Glomerular endothelial cell (primary cell): ENCODE measurements around the gene LPP. TPM values are rescaled to one million over a fixed set of nuclear protein-coding genes. Genes with fewer than 3 reads are reported as not detected.
"Not testable (repeated sequence)": the region's sequence is repeated elsewhere in the genome, so short reads cannot be mapped to it uniquely, and the experiment has no call there.

Experiments used
- DNase-seq: peaks from one replicate; pipeline ENCODE4 v3.0.0-alpha.2; 2011; ENCODE audit warnings: low read depth, low spot score; ENCODE audit errors: extremely low read depth
- total RNA-seq: library from RNA; depleted of rRNA; stranded (reverse); fragments of >200 nt; gene quantifications from 2 replicates; pipeline ENCODE4 v1.2.3, GENCODE V29; 2015

The LPP gene
- total RNA-seq, 1 donor from 2014 or later = 132 TPM

DNA sequence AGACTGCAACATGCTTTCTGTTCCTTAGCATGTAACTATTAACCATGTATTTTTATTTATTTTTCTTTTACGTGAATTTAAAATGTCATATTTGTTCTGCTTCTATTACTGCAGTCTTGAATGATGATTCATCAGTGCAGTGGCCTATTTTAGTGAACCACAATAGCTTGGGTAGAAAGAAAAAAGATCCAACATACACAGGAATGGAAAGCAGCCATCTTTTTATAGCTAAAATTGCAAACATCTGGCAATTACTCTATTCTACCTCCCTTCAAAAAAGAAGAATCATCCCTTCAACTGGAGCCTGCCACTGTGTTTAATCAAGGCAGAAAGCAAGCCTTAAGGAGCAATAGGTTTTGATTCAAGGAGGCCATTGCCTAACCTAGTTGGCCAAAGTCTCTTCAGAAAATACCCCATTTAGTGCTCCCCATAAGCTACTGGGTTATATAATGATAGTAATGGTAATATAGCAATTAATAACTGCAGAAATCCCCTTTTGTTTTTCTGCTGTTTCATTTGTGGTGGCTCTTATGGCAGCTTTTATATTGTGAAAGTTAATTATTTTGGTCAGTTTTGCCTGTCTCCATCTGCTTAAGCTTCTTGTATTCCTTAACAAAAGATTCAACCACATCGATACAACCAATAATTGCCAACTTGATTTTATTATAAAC, 267.3 kb downstream of the LPP start:
- DNase-seq = no peak

DNA sequence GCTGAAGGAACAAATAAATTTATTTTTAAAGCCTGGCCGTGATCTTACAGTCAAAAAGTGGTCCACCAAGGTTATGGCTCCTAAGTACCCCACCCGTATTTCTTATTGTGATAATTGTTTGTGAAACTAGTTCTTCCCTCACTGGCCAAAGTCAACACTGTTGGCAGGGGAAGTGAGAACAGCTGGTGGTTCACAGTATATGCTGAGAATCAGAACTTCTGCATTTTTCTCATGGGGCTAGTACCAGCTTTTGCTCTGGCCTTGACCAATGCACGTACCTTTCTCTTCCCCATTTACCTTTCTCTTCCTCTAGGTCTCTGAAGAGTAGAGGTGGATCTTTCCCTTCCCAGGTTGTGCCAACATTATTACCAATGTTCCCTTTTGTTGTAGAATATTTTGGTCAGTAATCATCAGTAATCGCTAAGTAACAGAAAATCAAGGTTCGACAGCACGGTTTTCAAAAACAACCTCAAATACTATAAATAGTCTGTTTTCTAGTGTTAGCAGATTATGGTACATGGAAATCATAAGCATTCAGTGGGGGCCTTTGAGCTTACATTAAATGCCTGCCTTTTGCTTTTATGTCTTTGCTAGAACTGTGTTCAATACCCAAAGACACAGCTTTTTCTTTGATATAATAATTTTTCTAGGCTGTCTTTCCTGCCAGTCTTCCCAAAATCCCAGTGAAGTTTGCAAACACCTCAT, 268.0 kb downstream of the LPP start:
- DNase-seq = no peak

DNA sequence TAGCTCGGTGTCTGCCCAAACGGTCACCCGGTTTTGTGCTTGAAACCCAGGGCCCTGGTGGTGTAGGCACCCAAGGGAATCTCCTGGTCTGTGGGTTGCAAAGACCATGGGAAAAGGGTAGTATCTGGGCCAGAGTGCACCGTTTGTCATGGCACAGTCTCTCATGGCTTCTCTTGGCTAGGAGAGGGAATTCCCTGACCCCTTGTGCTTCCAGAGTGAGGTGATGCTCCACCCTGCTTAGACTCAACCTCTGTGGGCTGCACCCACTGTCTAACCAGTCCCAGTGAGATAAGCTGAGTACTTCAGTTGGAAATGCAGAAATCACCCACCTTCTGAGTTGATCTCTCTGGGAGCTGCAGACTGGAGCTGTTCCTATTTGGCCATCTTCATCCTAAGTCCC, 274.0 kb downstream of the LPP start:
- not testable (repeated sequence) for DNase-seq

DNA sequence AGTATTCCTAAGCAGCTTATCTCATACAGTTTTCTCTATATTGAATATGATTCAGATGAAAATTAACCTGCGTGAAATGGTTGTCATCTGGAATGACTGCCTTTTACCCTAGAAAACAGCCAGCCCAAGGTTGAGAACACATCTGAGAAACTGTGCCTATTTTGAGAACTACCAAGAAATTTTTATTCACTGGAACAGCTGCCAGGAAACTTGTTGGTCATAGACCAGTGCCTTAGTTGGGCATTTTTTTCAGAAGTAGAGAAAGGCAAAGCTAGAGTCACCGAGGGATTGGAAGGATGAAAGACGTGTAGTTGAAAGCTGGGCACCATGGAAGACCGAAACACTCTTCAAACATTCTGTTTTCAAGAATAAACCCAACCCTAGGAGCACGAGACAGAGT, 277.1 kb downstream of the LPP start:
- DNase-seq = no peak

DNA sequence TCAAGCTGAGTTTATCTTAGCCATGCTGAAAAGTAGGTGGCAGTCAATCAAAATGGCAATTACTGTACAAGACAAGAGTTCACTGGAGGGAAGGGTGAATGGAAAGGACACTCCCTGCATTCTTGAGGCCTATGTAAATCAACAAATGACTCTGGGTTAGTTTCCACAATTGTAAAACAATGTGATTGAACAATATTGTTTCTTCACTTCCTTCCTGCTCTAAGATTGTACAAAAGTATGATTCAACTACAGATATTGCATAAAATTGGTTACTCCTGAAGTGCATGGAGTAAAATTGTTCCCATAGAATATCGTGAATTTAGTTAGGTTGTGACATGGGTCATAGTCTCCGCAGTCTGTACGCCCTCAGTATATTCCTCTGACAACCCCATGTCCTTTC, 277.6 kb downstream of the LPP start:
- DNase-seq = no peak

DNA sequence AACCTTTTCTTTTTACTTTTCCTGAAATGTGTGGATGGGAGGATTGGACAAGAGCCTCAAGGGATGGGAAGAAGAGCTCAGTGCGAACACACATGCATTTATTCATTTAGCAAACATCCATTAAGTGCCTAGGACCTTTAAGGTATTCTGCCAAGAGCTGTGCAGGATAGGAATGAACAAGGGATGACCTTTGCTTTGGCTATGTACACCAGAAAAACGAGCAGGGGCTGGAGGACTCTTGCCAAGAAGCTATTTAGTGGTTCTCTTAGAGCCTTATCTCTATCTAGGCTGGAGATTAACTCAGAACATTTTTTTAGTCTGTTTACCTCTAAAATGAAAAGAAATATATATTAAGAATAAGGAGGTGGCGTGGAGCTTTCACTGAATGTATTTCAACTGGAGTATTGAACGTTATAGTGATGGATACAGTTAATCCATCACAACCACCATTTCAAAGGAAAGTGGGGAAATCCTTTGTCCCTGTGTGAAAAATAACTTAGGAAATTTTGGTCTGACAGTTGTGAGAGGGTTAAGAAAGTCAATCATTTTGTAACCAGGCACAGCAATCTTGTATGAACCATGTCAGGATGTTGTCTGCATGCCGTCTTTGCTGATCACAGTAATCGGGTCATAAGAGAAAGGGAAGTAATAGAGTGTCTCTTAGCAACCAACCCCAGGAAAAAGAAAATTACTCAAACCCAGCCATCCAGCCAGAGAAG, 279.0 kb downstream of the LPP start:
- no peak for DNase-seq

DNA sequence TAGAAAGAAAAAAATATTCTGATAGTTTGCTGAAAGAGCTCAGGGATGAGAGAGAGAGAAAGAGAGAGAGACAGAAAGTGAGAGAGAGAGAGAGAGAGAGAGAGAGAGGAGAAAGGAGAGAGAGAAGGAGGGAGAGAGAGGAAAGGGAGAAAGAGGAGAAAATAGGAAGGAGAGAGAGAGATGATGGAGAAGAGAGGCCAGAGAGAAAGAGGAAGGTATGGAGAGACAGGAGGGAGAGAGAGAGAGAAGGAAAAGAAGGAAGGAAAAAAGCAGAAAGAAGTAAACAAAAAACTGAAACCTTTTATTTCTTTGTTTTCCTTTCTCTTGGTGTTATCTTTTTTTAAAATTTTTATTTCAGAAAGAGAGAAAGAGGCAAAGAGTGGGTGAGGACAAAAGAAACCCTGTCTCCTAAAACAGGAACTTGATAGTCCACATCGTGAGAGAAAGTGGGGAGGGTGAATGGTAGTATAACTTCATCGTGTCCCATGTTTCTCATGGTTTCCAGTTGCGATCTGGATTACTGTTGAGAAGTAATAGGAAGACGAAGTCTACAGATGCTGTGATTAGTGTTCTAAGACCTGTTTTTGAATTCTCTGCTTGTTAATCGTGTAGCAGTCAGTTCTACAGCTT, 279.7 kb downstream of the LPP start:
- no peak for DNase-seq

DNA sequence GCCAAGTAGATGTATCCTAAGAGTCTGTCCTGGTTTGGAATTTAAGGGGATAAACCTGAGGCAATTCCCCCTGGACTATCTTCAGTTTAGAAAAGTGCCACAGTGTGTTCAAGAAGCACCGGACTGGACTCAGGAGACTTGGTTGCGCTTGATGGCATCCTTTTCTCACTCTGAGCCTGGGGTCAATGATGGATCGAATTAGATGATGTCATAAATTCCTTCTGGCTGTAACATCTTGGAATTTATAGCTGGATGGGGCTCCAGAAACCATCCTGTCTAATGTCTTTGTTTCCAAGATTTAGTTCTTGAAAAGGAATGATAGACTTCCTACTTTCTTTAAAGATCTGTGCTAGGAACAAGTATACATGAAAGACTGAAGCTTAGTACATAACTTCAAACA, 280.6 kb downstream of the LPP start:
- DNase-seq = no peak

DNA sequence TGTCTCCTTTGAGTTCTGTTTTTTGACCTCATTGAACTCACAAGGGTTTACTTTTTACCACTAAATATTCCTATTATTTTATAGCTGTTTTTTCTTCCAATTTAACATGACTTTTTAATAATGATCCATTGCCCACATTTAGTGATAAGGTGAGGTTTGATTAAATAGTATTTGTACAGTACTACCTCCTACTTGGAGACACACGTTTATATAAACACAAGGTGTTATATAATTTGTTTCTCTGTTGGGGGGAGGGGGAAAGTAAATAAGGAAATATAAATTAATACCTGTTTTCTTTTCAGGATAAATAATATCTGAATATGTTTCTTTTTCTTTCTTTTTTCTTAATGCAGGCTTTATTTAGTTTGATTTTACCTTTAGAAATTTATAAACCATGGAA, 281.3 kb downstream of the LPP start:
- DNase-seq = no peak

DNA sequence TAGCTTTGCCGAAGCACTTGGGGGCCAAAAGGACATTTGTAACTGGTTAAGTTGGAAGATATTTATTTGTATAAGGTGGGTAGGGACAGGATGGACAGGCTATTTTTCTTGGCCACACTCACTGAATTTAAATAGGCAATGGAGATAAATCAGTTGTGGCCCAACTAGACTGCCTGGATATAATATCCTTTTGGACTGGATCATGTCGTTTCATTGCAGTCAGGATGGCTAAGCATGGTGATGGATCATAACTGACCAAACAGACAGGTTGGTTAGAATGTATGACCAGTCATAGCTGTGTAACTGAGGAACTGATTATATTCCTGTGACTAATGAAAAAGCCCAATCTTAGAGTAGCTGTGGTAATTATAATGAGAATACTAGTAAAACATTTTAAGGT, 284.0 kb downstream of the LPP start:
- DNase-seq = no peak

DNA sequence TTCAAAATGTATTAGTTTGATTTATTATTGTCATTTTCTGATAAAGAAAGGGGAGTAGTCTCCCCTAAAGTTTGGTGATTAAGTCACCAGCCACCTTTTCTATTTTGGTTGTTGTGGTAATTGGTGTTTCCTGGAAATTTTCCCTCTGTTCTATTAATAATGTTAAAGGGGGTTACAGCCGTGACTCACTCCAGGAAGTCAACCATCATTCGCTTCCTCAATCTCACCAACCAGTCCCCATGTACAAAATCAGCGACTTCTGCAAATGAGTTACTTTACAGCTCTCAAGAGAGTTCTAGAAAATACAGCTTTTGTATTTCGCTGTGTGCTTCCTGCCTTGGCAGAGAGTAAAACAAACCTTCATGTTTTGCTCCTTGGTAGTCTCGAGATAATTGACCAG, 285.1 kb downstream of the LPP start:
- no peak for DNase-seq

DNA sequence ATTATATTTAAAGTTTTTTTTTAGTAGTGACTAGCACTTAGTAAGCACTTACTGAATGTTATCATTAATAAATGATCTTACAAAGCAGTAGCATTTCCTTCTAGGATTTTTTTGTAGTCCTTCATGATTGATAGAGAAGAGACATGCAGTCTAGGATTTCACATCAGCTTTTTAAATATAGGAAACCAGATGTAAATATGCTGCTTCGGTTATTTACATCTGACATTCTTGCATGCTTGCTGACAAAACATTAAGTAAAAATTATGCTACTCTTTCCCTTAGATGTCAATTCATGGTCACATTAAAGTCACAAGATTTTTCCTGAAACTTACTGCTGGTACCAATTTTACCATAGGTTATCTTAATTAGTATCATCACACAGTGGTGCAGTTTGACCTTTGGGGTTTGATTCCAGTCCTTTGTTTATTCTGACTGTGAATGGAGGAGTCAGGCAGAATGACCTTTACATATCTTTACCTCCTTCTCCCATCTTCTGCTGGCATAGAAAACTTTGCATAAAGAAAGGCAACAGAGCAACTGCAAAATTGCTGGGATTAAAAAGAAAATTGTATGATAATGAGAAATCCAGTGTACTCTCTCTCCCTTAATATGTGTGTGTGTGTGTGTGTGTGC, 286.5 kb downstream of the LPP start:
- DNase-seq = no peak

DNA sequence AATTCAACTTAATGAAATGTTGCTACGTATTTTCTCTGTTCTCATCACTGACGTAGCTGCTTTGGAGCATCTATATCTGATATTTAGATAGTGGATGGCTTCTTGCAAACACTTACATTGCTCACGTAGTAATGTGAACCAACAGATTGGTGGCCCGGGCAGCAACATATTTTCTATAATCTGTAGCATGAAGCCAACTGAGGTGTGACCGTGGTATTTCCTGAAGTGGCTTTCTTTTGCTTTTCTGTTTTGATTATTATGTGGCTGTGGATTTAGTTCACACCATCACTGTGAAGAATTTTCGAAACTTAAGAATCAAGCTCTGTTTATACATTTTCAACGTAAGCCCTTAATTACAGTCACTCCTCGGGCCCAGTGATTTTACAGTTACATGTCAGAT, 288.5 kb downstream of the LPP start:
- no peak for DNase-seq

DNA sequence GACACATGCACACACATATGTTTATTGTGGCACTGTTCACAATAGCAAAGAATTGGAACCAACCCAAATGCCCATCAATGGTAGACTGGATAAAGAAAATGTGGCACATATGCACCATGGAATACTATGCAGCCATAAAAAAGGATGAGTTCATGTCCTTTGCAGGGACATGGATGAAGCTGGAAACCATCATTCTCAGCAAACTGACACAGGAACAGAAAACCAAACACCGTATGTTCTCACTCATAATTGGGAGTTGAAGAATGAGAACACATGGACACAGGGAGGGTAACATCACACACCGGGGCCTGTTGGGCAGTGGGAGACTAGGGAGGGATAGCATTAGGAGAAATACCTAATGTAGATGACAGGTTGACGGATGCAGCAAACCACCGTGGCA, 291.2 kb downstream of the LPP start:
- not testable (repeated sequence) for DNase-seq

DNA sequence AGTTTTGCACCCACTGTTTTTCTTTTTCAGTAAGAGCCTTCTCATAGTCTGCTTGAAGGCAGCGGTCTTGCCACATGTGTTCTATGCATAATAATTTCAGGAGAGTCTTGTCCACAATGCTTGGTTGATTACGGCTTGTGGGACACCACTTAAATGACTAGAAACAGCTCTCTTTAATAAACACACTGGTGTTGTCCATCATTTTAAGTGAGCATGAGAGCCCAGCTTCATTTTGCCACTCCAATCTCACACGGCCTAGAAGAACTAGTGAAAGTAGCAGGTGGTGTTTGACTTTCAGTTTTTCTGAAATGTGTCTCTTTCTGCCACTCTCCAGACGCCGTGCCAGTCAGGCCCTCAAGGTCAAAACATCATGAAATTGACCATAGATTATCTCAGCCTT, 292.1 kb downstream of the LPP start:
- DNase-seq = no peak

DNA sequence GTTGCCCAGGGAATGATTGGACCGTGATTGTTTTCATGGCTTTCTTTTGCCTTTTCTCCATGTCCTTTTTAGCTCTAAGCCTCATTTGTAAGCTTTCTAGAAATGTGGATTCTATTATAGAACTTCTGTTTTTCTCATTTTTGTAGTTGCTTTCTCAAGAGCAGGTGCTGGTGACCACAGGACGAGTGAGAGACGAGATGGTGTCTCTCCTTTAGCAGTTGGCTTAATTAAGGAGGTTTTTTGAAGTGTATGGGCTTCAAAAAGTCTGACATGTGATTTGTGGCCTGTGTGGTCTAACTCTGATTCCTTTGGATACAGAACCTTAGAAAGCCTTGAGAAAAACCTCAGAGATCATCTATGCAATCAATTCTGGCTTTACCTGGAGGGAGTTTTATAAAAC, 292.8 kb downstream of the LPP start:
- DNase-seq = no peak

DNA sequence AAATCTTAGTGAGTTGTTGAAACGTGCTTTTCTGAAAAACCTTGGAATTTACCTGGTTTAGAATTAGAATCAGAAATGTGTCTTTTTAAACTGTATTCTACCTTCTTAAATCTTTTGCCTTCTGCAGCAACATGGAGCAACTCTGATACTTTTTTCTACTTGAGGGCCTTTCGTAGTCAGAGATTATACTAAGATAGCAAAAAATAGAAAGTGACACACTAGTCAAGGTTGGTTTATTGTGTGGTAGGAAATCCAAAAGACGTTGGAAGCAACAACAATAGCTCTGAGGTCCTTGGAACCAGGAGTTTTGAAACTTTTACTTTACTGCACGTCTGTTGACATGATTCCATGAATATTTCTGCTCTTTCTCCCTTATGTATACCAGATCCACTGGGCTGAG, 294.9 kb downstream of the LPP start:
- no peak for DNase-seq

DNA sequence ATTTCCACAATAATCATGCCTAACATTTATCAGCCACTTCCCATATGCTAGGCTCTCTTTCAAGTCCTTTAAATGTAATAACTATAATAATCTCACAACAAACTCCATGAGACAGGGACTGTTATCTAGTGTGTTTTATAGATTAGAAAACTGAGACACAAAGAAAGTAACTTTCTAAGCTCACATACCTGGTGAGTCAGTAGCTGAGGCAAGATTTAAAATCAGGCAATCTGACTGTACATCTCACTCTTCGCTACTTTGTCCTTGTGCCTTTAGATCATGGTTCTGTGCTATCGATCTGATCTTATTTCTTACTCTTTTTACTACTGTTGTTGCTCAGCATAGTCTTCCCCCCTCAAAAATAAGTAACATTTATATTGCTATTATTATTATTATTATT, 295.5 kb downstream of the LPP start:
- DNase-seq = no peak

DNA sequence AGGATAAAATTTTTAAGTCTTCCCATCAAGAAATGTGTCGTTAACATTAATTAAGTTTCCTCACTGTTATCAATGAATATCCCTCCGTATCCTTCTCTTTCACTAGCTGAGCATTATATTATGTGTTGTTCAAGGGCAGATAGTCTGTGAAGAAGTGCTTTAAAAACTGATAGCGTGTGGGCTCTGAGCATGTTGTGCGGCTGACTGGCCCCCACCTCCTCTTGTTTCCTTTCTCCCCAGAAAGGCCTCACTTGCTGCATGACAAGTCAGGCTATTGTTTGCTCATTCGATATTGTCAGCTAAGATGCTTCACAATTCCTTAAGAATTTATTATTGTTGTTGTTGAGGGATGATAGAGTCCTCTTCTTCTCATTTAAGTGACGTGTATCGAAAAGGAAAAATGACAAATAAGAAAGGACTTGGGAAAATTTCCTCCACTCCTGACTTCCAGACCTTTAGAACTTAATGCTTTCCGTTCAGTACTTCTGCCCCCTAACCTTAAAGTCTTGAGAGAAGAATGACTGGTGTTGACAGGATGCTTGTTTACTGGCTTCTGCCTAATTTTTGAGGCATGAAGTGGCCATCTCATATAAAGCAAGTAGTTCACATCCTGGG, 298.3 kb downstream of the LPP start:
- DNase-seq = peak; percentile 82

DNA sequence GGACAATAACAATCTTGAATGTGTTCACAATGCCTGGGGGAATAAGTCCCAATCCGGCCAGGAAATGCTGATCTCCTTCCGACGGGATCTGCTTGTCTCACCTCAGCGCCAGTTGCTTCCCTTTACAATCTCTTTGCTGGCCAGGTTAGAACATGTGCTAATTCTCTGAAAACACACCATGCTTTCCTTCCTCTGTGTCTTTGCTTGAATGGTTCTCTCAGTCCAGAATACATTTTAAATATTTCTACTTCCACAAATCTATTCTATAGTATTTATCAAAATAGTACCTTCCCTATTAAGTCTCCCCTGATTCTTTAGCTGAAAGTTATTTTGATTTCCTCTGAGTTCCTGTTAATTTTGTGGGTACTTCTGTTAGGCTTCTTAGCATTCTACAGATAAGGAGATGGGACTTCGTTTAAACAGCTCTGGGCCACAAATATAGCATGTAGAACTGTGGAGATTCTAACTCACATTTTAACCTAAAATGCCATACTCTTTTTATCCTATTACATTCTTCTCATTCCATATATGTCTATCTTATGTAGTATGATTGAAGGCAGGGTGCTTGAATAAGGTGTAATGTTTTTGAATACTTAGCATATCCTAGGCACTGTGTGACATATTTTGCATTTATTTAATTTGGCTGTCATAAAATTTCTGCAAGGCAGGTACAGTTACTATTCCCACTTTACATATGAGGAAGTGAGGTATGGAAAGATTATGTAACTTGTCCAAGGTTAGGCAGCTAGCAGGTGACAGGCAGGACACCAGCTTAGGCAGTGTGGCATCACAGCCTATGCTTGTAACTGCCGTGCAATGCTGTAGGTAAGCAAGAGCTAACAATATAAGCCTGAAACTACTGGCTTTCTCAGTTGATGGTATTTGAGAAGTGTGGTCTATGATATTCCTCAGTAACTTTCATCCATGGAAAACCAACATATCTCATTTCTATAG, 299.8 kb downstream of the LPP start:
- no peak for DNase-seq
